GM21786 (cell line): ENCODE data around the gene LOXHD1.

Experiments
- ATAC-seq: cut with Tn5 transposase; IDR thresholded peaks from one replicate; pipeline ENCODE4 v1.9.1; 2021; ENCODE audit not compliant: unreplicated experiment

The LOXHD1 gene

DNA sequence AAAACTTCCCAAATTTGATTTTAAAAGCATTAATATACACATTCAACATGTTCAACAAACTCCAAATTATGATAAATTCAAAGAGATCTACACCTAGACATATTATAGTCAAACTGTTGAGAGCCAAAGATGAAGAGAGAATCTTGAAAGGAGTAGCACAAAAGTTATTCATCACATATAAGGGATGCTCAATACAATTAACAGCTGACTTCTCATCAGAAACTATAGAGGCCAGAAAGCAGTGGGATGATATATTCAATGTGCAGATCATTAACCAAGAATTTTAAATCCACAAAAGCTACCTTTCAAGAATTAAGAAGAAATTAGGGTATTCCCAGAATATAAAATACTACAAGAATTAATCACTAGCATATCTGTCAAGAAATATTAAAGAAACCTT is 75.4 kb downstream of the LOXHD1 start:
- no peak for ATAC-seq

DNA sequence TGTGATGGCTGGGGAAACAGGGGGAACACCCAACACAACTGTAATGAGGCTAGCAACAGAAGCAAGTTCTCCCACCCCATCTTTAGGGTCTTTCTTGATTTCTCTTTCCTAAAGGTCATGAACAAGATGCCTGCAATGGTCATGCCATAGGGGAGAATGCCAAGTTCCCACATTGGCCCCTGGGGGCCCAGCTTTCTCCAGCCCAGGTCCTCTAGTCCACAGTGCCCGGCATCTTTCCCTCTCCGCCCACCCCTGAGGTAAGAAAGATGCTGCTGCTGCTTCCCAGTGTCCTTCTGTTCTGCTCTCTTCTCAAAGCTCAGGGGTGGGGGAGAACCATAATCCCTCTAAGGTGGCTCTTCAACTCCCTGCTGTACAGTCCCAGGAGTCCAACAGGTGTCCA is 78.0 kb downstream of the LOXHD1 start:
- ATAC-seq = no peak

DNA sequence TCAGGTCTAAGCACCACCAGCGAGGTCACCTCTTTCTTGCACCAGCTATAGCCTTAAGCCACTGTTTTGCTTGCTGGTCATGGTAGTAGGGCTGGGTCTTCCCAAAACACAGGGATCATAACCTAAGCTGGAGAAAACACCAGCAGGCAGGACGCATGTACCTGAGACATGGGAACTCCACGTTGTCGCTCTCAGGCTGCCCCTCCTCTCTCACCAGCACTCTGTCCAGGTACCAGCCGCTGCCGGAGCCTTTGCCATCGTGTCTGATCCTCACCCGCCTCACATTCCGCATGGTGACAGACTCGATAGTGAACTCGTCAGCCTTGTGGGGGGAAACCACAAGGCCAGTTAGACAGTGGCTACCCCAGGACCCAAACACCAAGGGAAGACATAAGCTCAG is 79.5 kb downstream of the LOXHD1 start:
- ATAC-seq = no peak

DNA sequence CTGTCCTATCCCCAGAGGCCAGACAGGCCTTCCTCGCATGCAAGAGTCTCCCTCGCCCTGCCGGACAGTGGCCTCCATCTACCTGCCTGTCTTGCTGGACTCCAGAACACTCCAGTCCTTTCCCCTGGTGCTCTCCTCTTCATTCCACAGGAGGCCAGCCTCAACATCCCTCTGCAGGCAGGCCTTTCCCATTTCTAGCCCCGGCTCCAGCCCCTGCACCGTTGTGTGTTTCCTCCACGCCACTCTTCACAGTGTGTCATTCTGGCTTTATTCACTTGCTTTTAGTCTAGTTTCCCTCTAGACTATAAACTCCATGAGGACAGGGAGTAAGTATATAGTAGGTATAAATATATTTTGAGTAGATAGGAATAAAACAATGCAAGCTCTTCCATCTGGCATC is 81.2 kb downstream of the LOXHD1 start:
- no peak for ATAC-seq

DNA sequence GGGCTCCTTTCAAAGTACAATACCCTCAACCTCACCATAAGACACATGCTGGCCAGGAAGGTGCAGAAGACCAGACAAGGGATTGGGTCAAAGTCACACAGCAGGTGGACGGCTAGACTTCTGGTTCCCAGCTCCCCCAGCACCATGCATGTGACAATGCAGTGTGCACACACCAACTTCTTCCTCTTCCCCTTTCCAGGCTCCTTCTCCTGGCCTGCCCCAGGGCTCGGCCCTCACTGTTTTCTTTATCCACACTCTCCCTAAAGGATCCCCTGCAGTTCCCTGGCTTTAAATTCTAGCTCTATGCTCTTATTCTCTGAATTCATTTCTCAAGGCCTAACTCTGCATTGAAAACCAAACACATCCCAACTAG is 82.3 kb downstream of the LOXHD1 start:
- ATAC-seq = no peak

DNA sequence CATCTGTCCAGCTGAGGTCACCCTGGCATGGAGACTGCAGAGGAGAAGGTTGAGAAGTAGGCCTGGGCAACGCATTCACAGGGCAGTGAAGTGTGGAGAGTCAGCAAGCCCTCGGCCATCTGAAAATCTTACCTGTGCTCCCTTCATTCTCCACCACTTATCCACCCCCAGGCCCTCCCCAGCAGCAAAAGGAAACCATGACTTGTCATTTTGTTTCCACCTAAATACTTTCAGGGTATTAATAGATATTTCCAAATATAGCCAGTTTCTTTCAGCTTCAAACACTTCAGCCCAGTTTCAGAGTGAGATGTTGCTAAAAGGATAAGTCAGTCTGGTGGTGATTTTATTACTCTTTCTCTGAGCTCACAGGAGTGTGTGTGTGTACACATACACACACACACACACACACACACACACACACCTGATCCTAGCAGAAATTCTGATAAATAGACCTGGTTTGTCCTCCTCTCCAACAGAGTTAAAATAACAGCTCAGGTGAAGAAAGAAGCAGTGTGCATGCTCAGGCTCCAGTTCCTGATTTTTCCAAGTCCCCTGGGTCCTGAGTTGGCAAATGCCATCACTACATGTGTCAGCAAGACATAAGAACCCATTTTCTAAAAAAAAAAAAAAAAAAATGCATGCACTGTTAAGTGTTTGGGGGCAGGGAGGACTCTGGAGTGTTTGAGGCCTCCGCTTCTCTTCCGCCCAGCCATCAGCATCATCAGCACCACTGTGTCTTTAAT is 82.8 kb downstream of the LOXHD1 start:
- ATAC-seq = no peak

DNA sequence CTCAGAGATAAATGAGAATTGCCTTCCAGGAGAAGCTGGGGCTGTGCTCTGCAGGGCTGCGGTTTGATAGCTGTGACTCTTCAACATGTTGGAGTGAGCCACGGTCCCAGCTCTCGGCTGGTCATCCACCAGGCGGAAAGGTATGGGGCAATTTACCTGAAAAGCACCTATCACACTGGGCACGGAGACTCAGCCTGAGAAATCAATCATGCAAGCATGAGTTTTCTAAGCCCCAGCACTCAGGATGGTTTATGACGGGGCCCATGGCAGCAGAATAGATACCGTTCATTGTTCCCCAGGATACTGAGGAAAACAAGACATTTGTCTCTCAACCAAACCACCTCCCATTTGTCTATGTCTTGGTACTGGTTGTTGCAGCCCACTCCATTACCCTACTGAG is 83.9 kb downstream of the LOXHD1 start:
- ATAC-seq = no peak

DNA sequence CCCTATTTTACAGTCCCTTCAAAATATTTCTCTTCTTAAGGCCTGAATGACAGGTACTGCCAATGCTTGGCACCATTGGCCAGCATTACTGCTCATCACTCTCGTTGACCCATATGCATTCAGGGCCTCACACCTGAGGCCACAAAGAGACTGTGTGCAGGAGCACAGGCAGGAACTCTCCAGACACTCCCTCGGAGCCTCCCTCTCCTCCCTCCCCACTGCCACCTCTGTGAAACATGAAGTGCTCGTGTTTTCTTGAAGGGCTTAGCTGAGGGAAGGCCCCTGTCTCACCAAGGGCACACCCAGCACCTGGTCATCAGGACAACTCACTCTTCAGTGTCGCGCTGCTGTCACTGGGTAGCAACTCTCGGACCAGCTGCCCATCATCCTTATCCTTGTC is 85.3 kb downstream of the LOXHD1 start:
- no peak for ATAC-seq

DNA sequence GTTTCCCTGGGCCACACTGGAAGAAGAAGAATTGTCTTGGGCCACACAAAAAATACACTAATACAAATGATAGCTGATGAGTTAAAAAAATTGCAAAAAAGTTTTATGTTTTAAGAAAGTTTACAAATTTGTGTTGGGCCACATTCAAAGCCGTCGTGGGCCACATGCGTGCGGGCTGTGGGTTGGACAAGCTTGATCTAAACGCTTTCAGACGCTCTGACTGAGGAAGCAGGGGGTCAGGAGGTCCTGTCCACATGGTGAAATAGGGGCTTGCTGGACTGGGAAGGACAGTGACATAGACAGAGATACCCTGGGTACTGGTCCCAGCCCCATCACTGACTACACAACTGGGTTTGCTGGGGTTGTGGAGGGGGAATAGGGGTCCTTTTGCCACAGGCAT is 86.4 kb downstream of the LOXHD1 start:
- ATAC-seq = no peak

DNA sequence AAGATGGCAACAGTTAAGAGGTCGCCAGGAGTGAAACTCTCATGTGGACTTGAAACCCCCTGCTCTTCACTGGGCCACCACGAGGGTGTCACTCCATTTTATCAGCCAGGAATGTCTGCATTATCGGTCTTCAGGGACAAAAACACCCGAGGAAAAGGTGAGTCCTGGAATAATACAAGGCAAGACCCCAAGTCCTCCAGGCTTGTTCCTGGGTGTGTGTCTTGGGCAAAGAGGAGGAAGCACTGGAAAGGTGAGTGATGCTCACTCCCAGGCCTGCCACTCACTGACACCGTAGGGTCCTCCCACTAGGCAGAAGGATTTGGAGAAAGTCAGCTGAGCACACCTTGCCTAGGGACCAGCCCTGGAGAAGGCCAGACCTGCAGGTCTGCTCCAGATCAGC is 86.9 kb downstream of the LOXHD1 start:
- ATAC-seq = no peak

DNA sequence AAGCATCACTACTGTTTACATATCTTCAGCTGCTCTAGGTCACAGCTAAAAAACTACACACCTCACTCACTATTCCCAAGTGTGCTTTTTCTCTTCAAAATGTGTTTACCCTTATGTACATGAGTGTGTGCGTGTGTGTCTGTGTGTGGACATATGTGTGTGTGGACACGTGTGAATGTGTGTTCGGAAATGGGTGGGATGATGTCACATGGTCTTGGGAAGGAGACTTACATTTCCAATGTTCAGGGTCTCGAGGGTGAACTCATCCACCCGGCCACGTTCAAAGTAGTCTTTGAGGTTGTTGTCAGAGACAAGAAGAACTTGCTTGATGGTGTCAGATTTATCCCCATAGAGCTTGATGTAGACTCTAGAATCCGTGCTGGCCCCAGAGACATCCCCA is 87.8 kb downstream of the LOXHD1 start:
- ATAC-seq = no peak

DNA sequence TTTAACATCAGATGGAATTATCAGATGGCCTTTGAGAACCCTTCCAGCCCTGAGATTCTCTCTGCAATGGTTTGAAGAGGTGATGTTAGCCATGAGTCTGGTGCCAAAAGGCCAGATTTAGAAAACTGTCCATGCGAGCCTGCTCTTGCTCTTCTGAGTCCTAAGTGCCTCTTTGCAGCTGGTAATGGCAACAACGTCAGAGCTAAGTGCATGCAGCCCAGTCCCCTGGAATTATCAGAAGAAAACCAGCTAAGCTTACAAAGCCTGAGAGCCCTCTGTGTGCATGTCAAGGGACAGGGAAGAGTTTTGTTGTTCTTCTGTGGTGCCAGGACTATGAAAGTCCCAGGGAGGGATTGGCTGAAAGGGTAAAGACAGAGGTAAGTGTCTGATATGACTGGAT is 89.8 kb downstream of the LOXHD1 start:
- no peak for ATAC-seq

DNA sequence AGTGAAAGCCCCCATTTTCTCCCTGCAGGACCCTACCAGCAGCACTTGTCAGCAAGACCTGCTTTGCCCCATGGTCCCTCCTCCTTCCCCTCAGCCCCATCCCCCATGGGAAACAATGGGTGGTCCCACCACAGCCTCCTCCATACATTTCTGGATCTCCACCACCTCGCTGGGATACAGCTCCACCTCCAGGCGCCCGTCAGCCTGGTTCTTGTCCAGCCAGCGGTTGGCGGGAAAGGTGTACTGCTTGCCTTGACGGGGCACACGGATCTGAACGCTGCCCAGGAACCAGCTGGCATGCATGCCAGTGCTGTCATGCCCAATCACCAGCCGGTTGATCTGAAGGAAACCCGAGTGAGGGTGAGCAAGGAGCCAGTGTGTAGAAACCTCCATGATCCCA is 90.9 kb downstream of the LOXHD1 start:
- ATAC-seq = no peak

DNA sequence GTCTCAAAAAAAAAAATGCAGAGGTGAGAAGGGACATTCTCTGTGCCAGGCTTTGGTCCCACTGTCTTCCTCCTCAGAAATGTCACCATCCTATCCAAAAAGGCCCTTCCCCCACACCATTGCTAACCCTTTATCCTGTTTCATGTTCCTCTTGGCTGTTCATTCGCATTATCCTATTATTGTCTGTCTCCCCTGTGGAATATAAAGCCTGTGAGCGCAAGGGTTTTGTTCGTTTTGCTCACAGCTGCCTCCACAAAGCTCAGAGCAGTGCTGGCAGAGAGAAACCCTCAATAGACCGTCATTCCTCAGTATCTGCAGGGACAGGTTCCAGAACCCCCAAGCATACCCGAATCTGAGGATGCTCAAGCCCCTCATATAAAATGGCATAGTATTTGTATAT is 91.8 kb downstream of the LOXHD1 start:
- no peak for ATAC-seq

DNA sequence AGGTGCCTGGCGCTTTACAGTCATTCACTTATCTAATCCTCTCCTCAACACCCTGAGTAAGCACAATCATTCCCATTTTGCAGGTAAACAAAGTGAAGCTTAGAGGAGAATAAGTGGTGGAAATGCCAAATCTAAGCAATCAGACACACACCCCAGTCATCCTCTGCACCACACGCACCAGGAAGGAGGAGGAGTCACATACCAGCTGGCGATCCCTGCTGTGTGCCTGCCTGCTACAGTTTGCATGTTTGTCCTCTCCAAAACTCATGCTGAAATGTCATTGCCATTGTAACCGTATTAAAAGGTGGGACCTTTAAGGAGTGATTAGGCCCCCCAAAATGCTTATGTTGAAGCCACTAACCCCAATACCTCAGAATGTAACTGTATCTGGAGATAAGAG is 93.7 kb downstream of the LOXHD1 start:
- no peak for ATAC-seq

DNA sequence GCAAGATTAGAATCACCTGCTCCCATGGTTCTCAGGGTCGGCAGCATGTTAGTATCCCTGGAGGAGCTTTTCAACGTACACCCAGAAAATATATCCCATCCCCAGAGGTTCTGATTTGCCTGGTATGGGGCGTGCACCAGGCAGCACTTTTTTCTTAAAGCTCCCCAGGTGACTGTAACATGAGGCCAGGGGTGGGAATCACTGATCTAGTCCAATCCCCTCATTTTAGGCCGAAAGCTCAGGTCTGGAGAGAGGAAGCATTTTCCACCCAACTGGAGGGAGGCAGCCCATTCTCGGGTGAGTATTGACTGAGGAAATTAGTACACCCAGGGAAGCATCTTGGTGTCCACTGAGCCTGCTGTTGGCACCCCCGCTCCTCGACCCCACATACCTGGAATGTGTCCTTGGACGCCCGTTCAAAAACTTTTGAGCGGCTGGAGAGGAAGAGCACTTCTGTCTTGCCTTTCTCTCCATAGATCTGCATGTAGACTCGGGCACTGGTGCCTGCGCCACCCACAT is 94.3 kb downstream of the LOXHD1 start:
- no peak for ATAC-seq

DNA sequence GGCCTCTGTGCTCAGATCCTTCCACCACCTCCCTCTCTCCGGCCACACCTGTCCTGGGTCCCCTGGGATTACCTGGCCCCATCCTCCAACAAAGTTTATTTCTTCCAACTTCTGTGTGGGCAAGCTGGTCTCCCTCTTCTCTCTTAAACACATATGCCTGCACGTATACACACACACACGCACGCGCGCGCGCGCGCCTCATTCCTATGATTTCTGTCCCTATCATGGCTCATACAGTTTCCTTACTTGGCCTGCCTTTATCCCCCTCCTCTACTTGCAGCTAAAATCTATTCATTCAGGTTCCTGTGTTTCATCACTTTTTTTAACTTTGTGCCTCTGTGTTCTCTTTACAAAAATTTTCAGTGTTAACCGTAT is 96.4 kb downstream of the LOXHD1 start:
- no peak for ATAC-seq

DNA sequence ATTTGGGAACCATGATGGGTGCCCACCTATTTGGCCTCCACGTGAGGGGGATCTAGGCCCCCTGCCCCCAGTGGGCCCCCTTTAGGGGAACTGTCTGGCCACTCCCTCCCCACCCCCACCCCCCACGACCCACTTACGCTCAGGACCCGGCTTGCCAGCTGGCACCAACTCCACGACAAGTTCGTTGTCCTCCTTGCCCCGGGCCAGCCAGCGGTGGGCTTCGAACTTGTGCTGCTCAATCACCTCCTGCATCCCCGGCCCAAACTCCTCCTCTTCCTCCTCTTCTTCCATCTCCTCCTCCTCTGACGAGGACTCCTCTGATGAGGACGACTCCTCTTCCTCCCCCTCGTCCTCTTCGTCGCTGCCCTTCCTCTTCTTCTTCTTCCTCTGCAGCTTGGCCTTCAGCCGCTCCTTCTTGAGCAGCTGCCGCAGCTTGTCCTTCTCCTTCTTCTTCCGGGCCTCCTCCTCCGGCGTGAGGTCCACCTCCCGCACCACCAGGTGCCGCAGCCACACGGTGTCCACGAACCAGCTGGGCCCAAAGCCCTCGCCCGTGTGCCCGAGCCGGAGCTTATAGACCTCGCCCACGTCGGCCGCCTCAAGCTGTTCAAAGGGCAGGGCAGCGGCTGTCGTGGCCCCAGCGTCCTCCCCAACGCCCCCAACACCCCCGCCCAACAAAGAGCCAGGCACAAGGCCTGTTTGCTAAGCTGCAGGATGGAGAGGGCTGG is 96.9 kb downstream of the LOXHD1 start:
- ATAC-seq = no peak

DNA sequence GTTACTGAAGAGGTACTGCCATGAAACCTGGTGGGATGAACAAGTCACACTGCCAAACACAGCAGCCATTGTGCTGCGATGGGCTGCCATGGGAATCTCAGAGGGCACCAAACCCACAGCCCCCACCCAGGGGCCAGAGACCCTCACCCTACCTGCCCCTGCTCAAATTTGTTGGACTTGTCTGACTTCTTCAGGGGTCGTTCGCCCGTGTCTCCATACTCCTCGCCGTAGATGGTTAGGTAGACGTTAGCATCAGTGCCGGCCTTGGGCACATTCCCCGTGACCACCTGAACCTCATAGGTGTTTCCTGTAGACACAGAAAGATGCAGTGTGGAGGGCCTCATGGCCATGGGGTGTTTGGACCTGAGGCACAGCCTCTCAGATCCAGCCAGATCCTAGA is 97.7 kb downstream of the LOXHD1 start:
- ATAC-seq = no peak

DNA sequence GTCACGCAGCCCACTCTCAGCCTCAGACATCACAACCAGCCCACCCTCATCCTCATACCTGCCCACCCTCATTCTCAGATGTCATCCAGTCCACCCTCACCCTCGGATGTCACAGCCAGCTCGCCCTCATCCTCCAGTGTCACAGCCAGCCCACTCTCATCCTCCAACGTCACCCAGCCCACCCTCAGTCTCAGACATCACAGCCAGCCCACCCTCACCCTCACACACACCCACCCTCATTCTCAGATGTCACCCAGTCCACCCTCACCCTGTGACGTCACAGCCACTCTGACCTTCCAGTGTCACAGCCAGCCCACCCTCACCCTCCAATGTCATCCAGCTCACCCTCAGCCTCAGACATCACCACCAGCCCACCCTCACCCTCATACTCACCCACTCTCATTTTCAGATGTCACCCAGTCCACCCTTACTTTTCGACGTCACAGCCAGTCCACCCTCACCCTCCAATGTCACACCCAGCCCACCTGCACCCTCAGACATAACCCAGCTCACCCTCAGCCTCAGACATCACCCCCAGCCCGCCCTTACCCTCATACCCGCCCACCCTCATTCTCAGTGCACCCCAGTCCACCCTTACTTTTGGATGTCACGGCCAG is 100.3 kb downstream of the LOXHD1 start:
- ATAC-seq = no peak

DNA sequence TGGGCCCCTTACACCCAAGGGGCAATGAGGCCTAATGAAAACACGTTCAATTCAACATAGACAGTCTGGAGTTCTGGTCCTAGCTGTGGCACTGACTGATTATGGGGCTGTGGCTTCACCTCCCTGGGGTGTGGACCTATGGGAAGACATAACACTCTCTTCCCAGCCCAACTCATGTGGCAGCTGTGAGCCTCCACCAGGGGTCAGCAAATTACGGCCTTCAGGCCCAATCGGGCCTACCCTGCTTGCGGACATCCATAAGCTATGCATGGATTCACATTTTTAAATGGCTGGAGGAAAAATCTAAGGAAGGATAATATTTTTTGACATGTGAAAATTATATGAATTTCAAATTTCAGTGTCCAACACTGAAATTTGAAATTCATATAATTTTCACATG is 101.3 kb downstream of the LOXHD1 start:
- no peak for ATAC-seq

DNA sequence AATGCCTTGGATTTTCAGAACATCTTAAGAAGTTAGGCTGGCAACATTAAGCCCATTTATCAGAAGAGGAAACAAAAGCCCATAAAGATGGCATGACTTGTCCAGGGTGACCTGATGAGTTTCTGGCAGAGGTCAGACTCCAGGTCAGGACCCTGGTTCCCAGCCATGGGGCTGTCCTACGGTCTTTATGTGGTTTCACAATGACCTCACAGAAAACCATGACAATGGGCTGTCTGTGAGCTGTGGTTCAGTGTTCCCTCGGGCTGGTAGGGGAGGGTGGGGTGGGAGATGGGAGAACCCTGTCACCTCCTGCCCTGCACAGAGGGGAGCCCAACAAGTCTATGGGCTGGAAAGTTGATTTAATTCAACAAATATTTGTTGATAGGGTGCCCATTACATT is 101.8 kb downstream of the LOXHD1 start:
- ATAC-seq = no peak
